CD4-positive, alpha-beta T cell treated with Interleukin-15 for 1 hour (primary cell): Measurements from ENCODE around the gene MTLN.
"Not testable (repeated sequence)": the region's sequence is repeated elsewhere in the genome, so short reads cannot be mapped to it uniquely, and the experiment has no call there.

Source experiments
- DNase-seq: peaks from one replicate; pipeline ENCODE4 v3.0.0-alpha.2; 2020

The MTLN gene

GRCh38 chr2:110198016-110198415, 14.3 kb downstream of the MTLN start:
- DNase-seq, result no peak

- DNase-seq, result no peak
These were observed 14.9 kb downstream of the MTLN start for GRCh38 chr2:110197452-110197851.

- not testable (repeated sequence) for DNase-seq
These were observed 22.2 kb downstream of the MTLN start for GRCh38 chr2:110190169-110190568.

- no peak for DNase-seq
These were observed 29.9 kb downstream of the MTLN start for GRCh38 chr2:110182449-110182848.

GRCh38 chr2:110180036-110180435, 32.3 kb downstream of the MTLN start:
- no peak for DNase-seq

GRCh38 chr2:110173523-110173922, 38.8 kb downstream of the MTLN start:
- no peak for DNase-seq

GRCh38 chr2:110172506-110172905, 39.8 kb downstream of the MTLN start:
- no peak for DNase-seq

GRCh38 chr2:110170102-110170501, 42.2 kb downstream of the MTLN start:
- DNase-seq, result no peak

- DNase-seq, result no peak
These were observed 44.9 kb downstream of the MTLN start for GRCh38 chr2:110167326-110168000.

GRCh38 chr2:110166266-110166665, 46.1 kb downstream of the MTLN start:
- no peak for DNase-seq
